ENCODE data around the gene SSH3. TPM values are rescaled to one million over a fixed set of nuclear protein-coding genes. Genes with fewer than 3 reads are reported as not detected.

SSH3 gene
- total RNA-seq, 1 donor from 2014 or later: 3.3 TPM

DNA sequence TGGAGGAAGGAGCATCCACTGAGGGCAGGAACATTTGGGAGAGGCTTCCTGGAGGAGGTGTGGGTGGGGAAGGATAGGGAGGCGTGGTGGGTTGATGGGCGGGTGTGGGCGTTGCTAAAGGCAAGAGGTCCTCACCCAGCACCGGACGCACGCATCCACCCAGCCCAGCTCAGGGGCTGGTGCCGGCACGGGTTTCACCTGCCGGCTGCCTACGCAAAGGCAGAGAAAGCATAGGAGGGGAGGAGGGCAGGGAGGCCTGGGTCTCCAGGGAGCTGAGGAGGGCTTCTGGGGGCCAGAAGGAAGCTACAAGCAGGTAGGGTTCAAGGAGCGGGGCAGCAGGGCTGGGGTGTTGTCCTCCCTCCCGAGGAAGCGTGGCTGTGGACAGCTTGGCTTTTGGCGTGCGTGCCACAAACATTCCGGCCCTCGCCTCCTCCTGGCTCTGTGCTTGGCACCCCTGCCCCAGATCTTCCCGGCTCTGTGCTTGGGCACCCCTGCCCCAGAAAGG lies 7.8 kb downstream of the SSH3 start:
- peaks cover 13% of the 10 kb centered on the region for H3K4me1 Mint-ChIP-seq
- no peaks in the 10 kb centered on the region for H3K9me3 Mint-ChIP-seq
- H3K36me3 Mint-ChIP-seq (ENCODE audit: low read depth): no peaks in the 10 kb centered on the region
- no peak overlapping the region for H3K4me3 Mint-ChIP-seq
- H3K27ac Mint-ChIP-seq (ENCODE audit: unreplicated experiment): no peak overlapping the region
- no peak for DNase-seq (ENCODE audit: low read depth, low spot score)
- no peaks in the 10 kb centered on the region for H3K27me3 Mint-ChIP-seq (ENCODE audit: low read depth)
- TF ChIP-seq, protein P1, sequence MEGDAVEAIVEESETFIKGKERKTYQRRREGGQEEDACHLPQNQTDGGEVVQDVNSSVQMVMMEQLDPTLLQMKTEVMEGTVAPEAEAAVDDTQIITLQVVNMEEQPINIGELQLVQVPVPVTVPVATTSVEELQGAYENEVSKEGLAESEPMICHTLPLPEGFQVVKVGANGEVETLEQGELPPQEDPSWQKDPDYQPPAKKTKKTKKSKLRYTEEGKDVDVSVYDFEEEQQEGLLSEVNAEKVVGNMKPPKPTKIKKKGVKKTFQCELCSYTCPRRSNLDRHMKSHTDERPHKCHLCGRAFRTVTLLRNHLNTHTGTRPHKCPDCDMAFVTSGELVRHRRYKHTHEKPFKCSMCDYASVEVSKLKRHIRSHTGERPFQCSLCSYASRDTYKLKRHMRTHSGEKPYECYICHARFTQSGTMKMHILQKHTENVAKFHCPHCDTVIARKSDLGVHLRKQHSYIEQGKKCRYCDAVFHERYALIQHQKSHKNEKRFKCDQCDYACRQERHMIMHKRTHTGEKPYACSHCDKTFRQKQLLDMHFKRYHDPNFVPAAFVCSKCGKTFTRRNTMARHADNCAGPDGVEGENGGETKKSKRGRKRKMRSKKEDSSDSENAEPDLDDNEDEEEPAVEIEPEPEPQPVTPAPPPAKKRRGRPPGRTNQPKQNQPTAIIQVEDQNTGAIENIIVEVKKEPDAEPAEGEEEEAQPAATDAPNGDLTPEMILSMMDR (conservative IDR thresholded peaks at IDR 0.05): no peak

DNA sequence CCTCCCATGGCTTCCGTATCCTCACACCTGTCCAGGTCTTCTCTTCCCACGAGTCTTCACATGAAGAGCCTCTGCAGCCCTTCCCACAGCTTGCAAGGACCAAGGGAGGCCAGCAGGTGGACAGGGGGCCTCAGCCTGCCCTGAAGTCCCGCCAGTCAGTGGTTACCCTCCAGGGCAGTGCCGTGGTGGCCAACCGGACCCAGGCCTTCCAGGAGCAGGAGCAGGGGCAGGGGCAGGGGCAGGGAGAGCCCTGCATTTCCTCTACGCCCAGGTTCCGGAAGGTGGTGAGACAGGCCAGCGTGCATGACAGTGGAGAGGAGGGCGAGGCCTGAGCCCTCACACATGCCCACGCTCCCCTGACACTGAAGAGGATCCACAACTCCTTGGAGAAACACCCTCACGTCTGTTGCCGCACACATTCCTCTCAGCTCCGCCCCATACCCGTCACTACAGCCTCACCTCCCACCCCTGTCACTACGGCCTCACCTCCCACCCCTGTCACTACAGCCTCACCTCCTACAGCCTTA lies 8.3 kb downstream of the SSH3 start:
- H3K36me3 Mint-ChIP-seq (ENCODE audit: low read depth): no peaks in the 10 kb centered on the region
- TF ChIP-seq, protein P1 (conservative IDR thresholded peaks at IDR 0.05): peak; percentile 25
- H3K4me3 Mint-ChIP-seq: no peak overlapping the region
- no peaks in the 10 kb centered on the region for H3K27me3 Mint-ChIP-seq (ENCODE audit: low read depth)
- H3K27ac Mint-ChIP-seq (ENCODE audit: unreplicated experiment): no peak overlapping the region
- DNase-seq (ENCODE audit: low read depth, low spot score): no peak
- no peaks in the 10 kb centered on the region for H3K9me3 Mint-ChIP-seq
- H3K4me1 Mint-ChIP-seq: peaks cover 13% of the 10 kb centered on the region

DNA sequence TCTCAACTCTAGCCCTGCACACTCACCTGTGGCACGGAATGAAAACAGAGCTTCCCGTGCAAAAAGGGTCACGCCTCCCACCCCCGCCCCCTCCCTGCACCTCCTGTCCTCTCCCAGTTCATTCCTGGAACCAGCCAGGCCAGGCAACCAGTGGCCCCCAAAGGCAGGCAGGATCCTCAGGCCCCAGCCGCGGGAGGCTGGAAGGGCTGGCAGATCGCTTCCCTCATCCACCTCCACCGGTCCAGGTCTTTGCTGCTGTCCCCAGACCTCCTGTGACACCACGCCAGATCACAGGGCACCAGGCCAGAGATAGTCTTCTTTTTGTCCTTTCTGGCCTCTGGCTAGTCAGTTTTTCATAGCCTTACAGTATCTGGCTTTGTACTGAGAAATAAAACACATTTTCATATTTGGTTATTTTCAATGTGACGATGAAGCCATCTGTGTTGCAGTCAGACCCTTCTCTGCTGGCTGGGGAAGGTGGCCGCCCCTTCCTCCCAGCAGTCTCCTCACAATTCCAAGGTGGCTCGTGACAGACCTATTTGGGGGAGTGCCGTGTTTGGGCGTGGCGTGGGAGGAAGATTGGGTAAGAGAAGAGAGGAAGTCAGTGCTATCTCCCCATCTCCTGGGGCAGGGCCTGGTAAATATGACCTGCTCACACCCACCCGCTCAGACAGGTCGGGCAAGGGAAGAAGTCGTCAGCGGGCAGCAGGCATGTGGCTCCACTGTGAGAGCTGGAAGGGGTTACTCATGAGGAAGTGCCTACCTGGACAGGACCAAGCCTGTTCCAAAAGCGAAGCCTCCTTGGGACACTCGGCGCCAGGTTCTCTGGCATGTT lies 9.1 kb downstream of the SSH3 start:
- no peaks in the 10 kb centered on the region for H3K9me3 Mint-ChIP-seq
- H3K27ac Mint-ChIP-seq (ENCODE audit: unreplicated experiment): no peak overlapping the region
- TF ChIP-seq, protein P1 (conservative IDR thresholded peaks at IDR 0.05): no peak
- no peaks in the 10 kb centered on the region for H3K27me3 Mint-ChIP-seq (ENCODE audit: low read depth)
- H3K36me3 Mint-ChIP-seq (ENCODE audit: low read depth): no peaks in the 10 kb centered on the region
- no peak overlapping the region for H3K4me3 Mint-ChIP-seq
- H3K4me1 Mint-ChIP-seq: peaks cover 18% of the 10 kb centered on the region
- DNase-seq (ENCODE audit: low read depth, low spot score): no peak

DNA sequence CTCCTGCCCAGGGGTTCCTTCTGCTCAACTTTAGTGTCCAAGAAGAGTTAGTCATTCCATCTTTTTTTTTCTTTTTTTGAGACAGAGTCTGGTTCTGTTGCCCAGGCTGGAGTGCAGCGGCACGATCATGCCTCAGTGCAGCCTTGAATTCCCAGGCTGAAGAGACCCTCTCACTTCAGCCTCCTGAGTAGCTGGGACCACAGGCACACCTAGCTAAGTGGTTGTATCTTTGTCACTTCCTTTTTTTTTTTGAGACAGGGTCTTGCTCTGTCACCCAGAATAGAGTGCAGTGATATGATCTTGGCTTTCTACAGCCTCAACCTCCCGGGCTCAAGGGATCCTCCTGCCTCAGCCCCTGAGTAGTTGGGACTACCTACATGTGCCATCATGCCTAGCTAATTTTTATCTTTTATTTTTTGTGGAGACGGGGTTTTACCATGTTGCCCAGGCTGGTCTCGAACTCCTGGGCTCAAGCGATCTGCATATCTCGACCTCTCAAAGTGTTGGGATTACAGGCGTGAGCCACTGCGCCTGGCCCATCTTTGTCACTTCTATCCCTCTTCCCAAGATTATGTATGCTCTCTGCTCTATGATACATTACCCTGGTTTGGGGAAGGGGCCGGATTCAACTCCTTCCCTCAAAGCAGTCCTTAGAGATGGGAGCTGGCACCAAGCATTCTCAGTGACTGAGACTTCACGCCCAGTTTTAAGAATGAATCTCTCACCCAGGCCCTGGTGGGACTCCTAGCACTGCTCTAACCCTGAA lies 10.0 kb downstream of the SSH3 start:
- no peak for DNase-seq (ENCODE audit: low read depth, low spot score)
- Mint-ChIP-seq H3K9me3 (no peaks in the 10 kb centered on the region), H3K4me1 (peaks cover 24% of the 10 kb centered on the region), H3K36me3 (ENCODE audit: low read depth) (no peaks in the 10 kb centered on the region), H3K4me3 (peak overlapping the region; percentile 44), H3K27me3 (ENCODE audit: low read depth) (no peaks in the 10 kb centered on the region), H3K27ac (ENCODE audit: unreplicated experiment) (no peak overlapping the region)
- TF ChIP-seq, protein P1 (conservative IDR thresholded peaks at IDR 0.05): no peak

DNA sequence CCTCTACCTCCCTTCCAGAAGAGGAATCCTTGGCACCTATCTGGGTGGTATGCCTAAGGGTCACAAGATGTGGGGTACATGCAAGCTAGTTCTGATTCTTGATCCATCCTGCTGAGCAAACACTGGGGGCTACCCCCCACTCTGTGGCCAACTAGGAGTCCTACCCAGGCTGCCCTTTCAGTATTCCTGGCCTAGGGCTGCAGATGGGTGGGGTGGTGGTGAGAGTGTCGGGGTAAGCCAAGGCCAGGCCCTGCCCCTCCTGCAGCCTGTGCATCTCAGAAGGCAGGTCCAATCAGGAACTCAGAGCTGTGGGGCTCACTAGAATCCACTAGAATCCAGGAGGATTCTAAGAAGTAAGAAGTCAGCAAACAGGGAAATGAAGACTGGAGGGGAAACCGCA lies 10.9 kb downstream of the SSH3 start:
- peaks cover 29% of the 10 kb centered on the region for H3K4me1 Mint-ChIP-seq
- H3K9me3 Mint-ChIP-seq: no peaks in the 10 kb centered on the region
- DNase-seq (ENCODE audit: low read depth, low spot score): no peak
- no peaks in the 10 kb centered on the region for H3K36me3 Mint-ChIP-seq (ENCODE audit: low read depth)
- peaks cover 2% of the 10 kb centered on the region for H3K27me3 Mint-ChIP-seq (ENCODE audit: low read depth)
- H3K27ac Mint-ChIP-seq (ENCODE audit: unreplicated experiment): no peak overlapping the region
- H3K4me3 Mint-ChIP-seq: peak overlapping the region; percentile 64
- TF ChIP-seq, protein P1 (conservative IDR thresholded peaks at IDR 0.05): no peak

All from neural crest cell (in vitro differentiated cells).